ENCODE results near the gene ELMO1.

DNA sequence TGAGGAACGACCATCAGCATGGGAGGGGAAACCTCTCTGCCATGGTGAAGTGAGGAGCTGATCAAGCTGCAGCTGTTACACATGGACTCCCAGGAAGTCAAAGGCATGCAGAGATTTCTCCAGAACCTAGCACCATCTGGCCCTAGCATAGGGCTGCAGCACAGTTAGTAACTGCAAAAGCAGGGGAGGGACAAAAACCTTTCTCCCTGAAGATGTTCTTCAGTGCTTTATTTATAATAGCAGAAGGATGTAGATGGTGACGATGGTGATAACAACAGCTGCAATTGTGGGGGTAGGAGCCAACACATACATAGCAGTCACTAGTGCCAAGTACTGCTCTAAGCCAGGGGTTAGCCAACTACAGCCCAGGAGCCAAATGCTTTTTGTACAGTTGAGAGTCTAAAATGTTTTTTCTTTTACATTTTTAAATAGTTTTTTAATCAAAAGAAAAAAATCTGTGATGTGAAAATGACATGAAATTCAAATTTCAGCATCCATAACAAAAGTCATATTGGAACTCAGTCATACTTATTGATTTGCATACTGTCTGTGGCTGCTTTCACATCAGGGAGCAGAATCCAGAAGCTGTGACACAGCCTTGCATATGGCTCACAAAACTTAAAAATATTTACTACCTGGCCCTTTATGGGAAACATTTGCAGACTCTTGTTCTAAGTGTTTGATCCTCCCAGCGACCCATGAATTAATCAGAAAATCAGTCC, 299.5 kb downstream of the ELMO1 start:
- TF ChIP-seq, protein P1, sequence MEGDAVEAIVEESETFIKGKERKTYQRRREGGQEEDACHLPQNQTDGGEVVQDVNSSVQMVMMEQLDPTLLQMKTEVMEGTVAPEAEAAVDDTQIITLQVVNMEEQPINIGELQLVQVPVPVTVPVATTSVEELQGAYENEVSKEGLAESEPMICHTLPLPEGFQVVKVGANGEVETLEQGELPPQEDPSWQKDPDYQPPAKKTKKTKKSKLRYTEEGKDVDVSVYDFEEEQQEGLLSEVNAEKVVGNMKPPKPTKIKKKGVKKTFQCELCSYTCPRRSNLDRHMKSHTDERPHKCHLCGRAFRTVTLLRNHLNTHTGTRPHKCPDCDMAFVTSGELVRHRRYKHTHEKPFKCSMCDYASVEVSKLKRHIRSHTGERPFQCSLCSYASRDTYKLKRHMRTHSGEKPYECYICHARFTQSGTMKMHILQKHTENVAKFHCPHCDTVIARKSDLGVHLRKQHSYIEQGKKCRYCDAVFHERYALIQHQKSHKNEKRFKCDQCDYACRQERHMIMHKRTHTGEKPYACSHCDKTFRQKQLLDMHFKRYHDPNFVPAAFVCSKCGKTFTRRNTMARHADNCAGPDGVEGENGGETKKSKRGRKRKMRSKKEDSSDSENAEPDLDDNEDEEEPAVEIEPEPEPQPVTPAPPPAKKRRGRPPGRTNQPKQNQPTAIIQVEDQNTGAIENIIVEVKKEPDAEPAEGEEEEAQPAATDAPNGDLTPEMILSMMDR (optimal IDR thresholded peaks at IDR 0.05 in 1 of 3, IDR thresholded peaks at IDR 0.05 in 1 of 3, conservative IDR thresholded peaks at IDR 0.05 in 1 of 3; ENCODE audit: extremely low read depth in 1 of 3, insufficient read depth in 2 of 3, low read length in 3 of 3): no peak
- no peak for TF ChIP-seq EZH2 (IDR thresholded peaks at IDR 0.05; ENCODE audit: low read length)

Data from keratinocyte (primary cell).